HG03571 (cell line): ENCODE measurements around the gene GPSM1.

Source experiments
- ATAC-seq: cut with Tn5 transposase; IDR thresholded peaks from one replicate; pipeline ENCODE4 v1.9.1; 2021; ENCODE audit not compliant: unreplicated experiment

GPSM1 gene

GRCh38 chr9:136290508-136291000 is 36.8 kb upstream of the GPSM1 start:
- no peak for ATAC-seq

GRCh38 chr9:136291306-136292025 is 35.9 kb upstream of the GPSM1 start:
- no peak for ATAC-seq

- no peak for ATAC-seq
These were observed 35.3 kb upstream of the GPSM1 start for GRCh38 chr9:136292026-136292538.

- ATAC-seq, result no peak
These were observed 34.5 kb upstream of the GPSM1 start for GRCh38 chr9:136292591-136293448.

- ATAC-seq, result no peak
These were observed 33.8 kb upstream of the GPSM1 start for GRCh38 chr9:136293476-136294077.

GRCh38 chr9:136294437-136294836 is 32.9 kb upstream of the GPSM1 start:
- ATAC-seq, result no peak

- no peak for ATAC-seq
These were observed 32.3 kb upstream of the GPSM1 start for GRCh38 chr9:136295055-136295454.

GRCh38 chr9:136295542-136296433 is 31.6 kb upstream of the GPSM1 start:
- ATAC-seq, result no peak

GRCh38 chr9:136296434-136297015 is 30.8 kb upstream of the GPSM1 start:
- ATAC-seq, result no peak

GRCh38 chr9:136297016-136297691 is 30.2 kb upstream of the GPSM1 start:
- ATAC-seq, result no peak

GRCh38 chr9:136297766-136298735 is 29.3 kb upstream of the GPSM1 start:
- no peak for ATAC-seq

- no peak for ATAC-seq
These were observed 28.2 kb upstream of the GPSM1 start for GRCh38 chr9:136299116-136299515.

- no peak for ATAC-seq
These were observed 27.8 kb upstream of the GPSM1 start for GRCh38 chr9:136299541-136299940.

GRCh38 chr9:136300016-136300545 is 27.3 kb upstream of the GPSM1 start:
- no peak for ATAC-seq

- ATAC-seq, result no peak
These were observed 26.5 kb upstream of the GPSM1 start for GRCh38 chr9:136300866-136301265.

- no peak for ATAC-seq
These were observed 24.8 kb upstream of the GPSM1 start for GRCh38 chr9:136302527-136302926.

GRCh38 chr9:136303066-136303824 is 24.1 kb upstream of the GPSM1 start:
- ATAC-seq, result no peak
